Mucosa of descending colon (tissue), 3 donors: Measurements from ENCODE around the gene MAGI2. TPM values are rescaled to one million over a fixed set of nuclear protein-coding genes. Genes with fewer than 3 reads are reported as not detected.

Source experiments
- ATAC-seq: fragments of 200-7000 bp; cut with Tn5 transposase; one replicate; pipeline ENCODE4 v1.9.1; 2020; ENCODE audit warnings: mild to moderate bottlenecking, moderate library complexity
- DNase-seq, 3 donors: peaks; one replicate each; pipeline ENCODE4 v3.0.0-alpha.2; 2020
- H3K36me3 ChIP-seq: fragments of 200-600 bp; one replicate; pipeline ENCODE4 v1.8.0; 2021; ENCODE audit warnings: low read depth, mild to moderate bottlenecking
- H3K4me1 ChIP-seq: fragments of 200-600 bp; one replicate; pipeline ENCODE4 v1.8.0; 2021; ENCODE audit warnings: low read depth, mild to moderate bottlenecking
- H3K4me3 ChIP-seq: fragments of 200-600 bp; one replicate; pipeline ENCODE4 v1.8.0; 2021; ENCODE audit warnings: mild to moderate bottlenecking
- H3K9me3 ChIP-seq: fragments of 200-600 bp; one replicate; pipeline ENCODE4 v1.8.0; 2021; ENCODE audit warnings: mild to moderate bottlenecking
- CTCF ChIP-seq: fragments of 200-600 bp; IDR thresholded peaks from one replicate; pipeline ENCODE4 v1.8.0; 2022; ENCODE audit warnings: antibody characterized with exemption, mild to moderate bottlenecking
- intact Hi-C, 2 donors: fragments of 100-400 bp; cut with DNase I in 1 of 2; cut with micrococcal nuclease in 1 of 2; formaldehyde crosslinking; loops; one replicate each; pipeline versions ENCODE4 v1.11.0 to v1.11.1; 2022; cut with DNase I, micrococcal nuclease
- total RNA-seq, 3 donors: library from RNA; stranded (reverse); fragmentation: NEBNext Ultra II Directional in 2 of 3; extraction: Animal tissue kit (Norgen Biotek cat#: 25700) in 2 of 3; gene quantifications; one replicate each; pipeline versions ENCODE4 v1.2.1 to v1.2.4, GENCODE V29; 2021 to 2023
- donor health status: DM: no; HTN: no; CAD: no; lungs with moderate emphysema.
- donor health status: DM: no; HTN: no; CAD: no.
- donor health status: DM: no; HTN: yes; CAD: no.

MAGI2 gene
- total RNA-seq, 3 donors from 2014 or later: 1.9 to 14.5 (median 2.7) TPM

- TF ChIP-seq CTCF: no peak
- no peaks in the 10 kb centered on the region for H3K9me3 ChIP-seq
- ATAC-seq (no peak), DNase-seq (no peak)
- H3K36me3 ChIP-seq: no peaks in the 10 kb centered on the region
- intact Hi-C loops: no loop called here
- no peak overlapping the region for H3K4me3 ChIP-seq
- H3K4me1 ChIP-seq: no peaks in the 10 kb centered on the region
These were observed 212.0 kb downstream of the MAGI2 start for GRCh38 chr7:79241288-79242060.

DNA sequence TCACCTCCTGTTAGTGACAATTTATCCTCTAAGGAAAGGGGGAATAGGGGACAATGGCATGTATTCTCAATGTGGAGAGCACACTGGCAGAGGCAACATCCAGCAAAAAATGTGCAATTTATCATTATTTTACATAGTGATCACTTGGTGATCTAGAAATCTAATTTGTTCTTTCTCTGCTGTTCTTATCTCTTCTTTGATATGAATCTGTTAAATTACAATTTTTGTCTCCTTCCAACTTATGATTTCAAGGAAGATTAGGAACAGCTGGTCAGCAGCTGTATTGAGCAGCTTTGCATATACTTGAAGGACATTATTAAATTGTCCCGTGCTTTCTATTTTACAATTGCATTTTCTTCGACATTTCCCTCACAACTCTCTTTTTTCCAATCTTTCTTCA is 213.1 kb downstream of the MAGI2 start:
- intact Hi-C loops: no loop called here

GRCh38 chr7:79236352-79237028 is 217.0 kb downstream of the MAGI2 start:
- no peak for TF ChIP-seq CTCF
- no peaks in the 10 kb centered on the region for H3K36me3 ChIP-seq
- no peak overlapping the region for H3K4me3 ChIP-seq
- H3K9me3 ChIP-seq: no peaks in the 10 kb centered on the region
- DNase-seq (no peak), ATAC-seq (no peak)
- H3K4me1 ChIP-seq: no peaks in the 10 kb centered on the region
- intact Hi-C loops: no loop called here

More for the DNA sequence above, 213.1 kb downstream of the MAGI2 start:
- Histone ChIP-seq H3K4me3 (no peak overlapping the region), H3K4me1 (no peaks in the 10 kb centered on the region), H3K36me3 (no peaks in the 10 kb centered on the region), H3K9me3 (no peaks in the 10 kb centered on the region)
- TF ChIP-seq CTCF: no peak
- no peak for ATAC-seq
- no peak for DNase-seq

GRCh38 chr7:79227044-79227443 is 226.4 kb downstream of the MAGI2 start:
- H3K4me3 ChIP-seq: no peak overlapping the region
- DNase-seq (no peak), ATAC-seq (no peak)
- H3K4me1 ChIP-seq: peaks cover 4% of the 10 kb centered on the region
- intact Hi-C loops: no loop called here
- no peaks in the 10 kb centered on the region for H3K36me3 ChIP-seq
- H3K9me3 ChIP-seq: no peaks in the 10 kb centered on the region
- no peak for TF ChIP-seq CTCF

DNA sequence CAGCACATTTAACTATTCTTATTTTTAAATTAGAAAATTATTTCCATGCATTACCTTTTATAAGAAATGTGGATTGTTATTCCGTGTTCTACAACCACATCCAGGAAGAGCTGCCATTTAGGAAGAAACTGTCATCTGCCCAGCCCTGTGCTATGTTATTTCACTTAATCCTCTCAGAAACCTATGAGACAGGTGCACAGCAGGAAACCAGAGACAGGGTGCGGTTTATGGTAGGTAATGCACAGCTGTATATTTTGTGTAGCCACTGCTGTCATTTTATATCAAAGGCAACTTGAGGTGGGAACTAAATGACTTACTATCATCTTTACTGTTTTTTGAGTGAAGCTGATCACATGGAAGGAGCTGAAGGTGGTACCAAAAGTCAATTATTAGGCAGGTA is 232.3 kb downstream of the MAGI2 start:
- intact Hi-C loops: no loop called here
- no peak for TF ChIP-seq CTCF
- Histone ChIP-seq H3K4me1 (peaks cover 7% of the 10 kb centered on the region), H3K36me3 (no peaks in the 10 kb centered on the region), H3K4me3 (no peak overlapping the region), H3K9me3 (no peaks in the 10 kb centered on the region)
- DNase-seq (peak in 1 of 3 donors; percentile 65), ATAC-seq (peak; percentile 93)
